HG03175 (cell line): ENCODE measurements around the gene BMP2.
A peak's percentile ranks its signal among the peaks of the same experiment; 100 is the strongest.

Experiments
- ATAC-seq: cut with Tn5 transposase; IDR thresholded peaks from one replicate; pipeline ENCODE4 v1.9.1; 2021; ENCODE audit warnings: mild to moderate bottlenecking, moderate library complexity; ENCODE audit not compliant: unreplicated experiment

Gene BMP2

GRCh38 chr20:6767126-6767535 lies 355 bp upstream of the BMP2 start:
- ATAC-seq = no peak

- ATAC-seq = peak; percentile 7
These were observed 998 bp downstream of the BMP2 start for GRCh38 chr20:6768228-6769140.

- ATAC-seq = no peak
These were observed 2.7 kb downstream of the BMP2 start for GRCh38 chr20:6769903-6770785.

- no peak for ATAC-seq
These were observed 3.3 kb downstream of the BMP2 start for GRCh38 chr20:6770786-6771100.

- no peak for ATAC-seq
These were observed 13.1 kb downstream of the BMP2 start for GRCh38 chr20:6780433-6781190.

GRCh38 chr20:6783752-6784151 lies 16.3 kb downstream of the BMP2 start:
- ATAC-seq = no peak

GRCh38 chr20:6784210-6784631 lies 16.7 kb downstream of the BMP2 start:
- ATAC-seq = no peak

GRCh38 chr20:6784767-6785166 lies 17.3 kb downstream of the BMP2 start:
- ATAC-seq = no peak

GRCh38 chr20:6786548-6786947 lies 19.1 kb downstream of the BMP2 start:
- no peak for ATAC-seq

GRCh38 chr20:6792789-6793188 lies 25.3 kb downstream of the BMP2 start:
- ATAC-seq = no peak

GRCh38 chr20:6802227-6802626 lies 34.7 kb downstream of the BMP2 start:
- ATAC-seq = no peak

GRCh38 chr20:6806275-6806674 lies 38.8 kb downstream of the BMP2 start:
- no peak for ATAC-seq

GRCh38 chr20:6811262-6812035 lies 44.0 kb downstream of the BMP2 start:
- no peak for ATAC-seq

GRCh38 chr20:6812530-6812929 lies 45.0 kb downstream of the BMP2 start:
- no peak for ATAC-seq

- ATAC-seq = no peak
These were observed 47.5 kb downstream of the BMP2 start for GRCh38 chr20:6814945-6815344.

GRCh38 chr20:6818033-6818808 lies 50.7 kb downstream of the BMP2 start:
- ATAC-seq = no peak

- ATAC-seq = no peak
These were observed 52.1 kb downstream of the BMP2 start for GRCh38 chr20:6819599-6819998.

GRCh38 chr20:6824401-6824800 lies 56.9 kb downstream of the BMP2 start:
- no peak for ATAC-seq

- ATAC-seq = no peak
These were observed 60.0 kb downstream of the BMP2 start for GRCh38 chr20:6827472-6827871.
